PC-3 (cell line): ENCODE measurements around the gene AGBL1. TPM values are rescaled to one million over a fixed set of nuclear protein-coding genes. Genes with fewer than 3 reads are reported as not detected.

Experiments used
- ATAC-seq: fragments of 200-7000 bp; cut with Tn5 transposase; 2 replicates; pipeline ENCODE4 v1.9.1; 2020; ENCODE audit warnings: mild to moderate bottlenecking, moderate library complexity
- BruUV-seq: library from RNA; stranded (reverse); fragments of 400-500 nt; replicated peaks from 2 replicates; lab custom pipeline; 2021; lab: Mats Ljungman, UMichigan
- CTCF ChIA-PET: fragments of 300-600 bp; sonication (Branson Sonifier 250); formaldehyde crosslinking; loops from one replicate; lab custom pipeline; 2022; ENCODE audit warnings: antibody characterized with exemption; lab: Charles Lee
- POLR2A ChIA-PET: fragments of 300-600 bp; sonication (Branson Sonifier 250); formaldehyde crosslinking; loops from one replicate; lab custom pipeline; 2022; ENCODE audit warnings: antibody characterized with exemption; ENCODE audit not compliant: unreplicated experiment; lab: Charles Lee
- DNase-seq: peaks from one replicate; pipeline ENCODE4 v3.0.0-alpha.2; 2015
- H2AFZ ChIP-seq: fragments of 300-600 bp; sonication (generic); 2 replicates; pipeline ENCODE4 v1.6.0; 2016; ENCODE audit warnings: antibody characterized with exemption, low read length
- H3F3A ChIP-seq: fragments of 300-600 bp; sonication (generic); one replicate; pipeline ENCODE4 v1.6.0; 2017; ENCODE audit warnings: antibody characterized with exemption, low read length, control low read depth, mild to moderate bottlenecking; ENCODE audit not compliant: unreplicated experiment
- H3K27ac ChIP-seq: fragments of 300-600 bp; sonication (generic); 2 replicates; pipeline ENCODE4 v1.5.1; 2016; ENCODE audit warnings: mild to moderate bottlenecking, low read length
- H3K27me3 ChIP-seq: fragments of 300-600 bp; sonication (generic); 2 replicates; pipeline ENCODE4 v1.6.1; 2016; ENCODE audit warnings: low read length, mixed read lengths
- H3K36me3 ChIP-seq: fragments of 300-600 bp; sonication (generic); 2 replicates; pipeline ENCODE4 v1.6.1; 2016; ENCODE audit warnings: low read depth, mixed run types, low read length, mixed read lengths
- H3K4me1 ChIP-seq: fragments of 300-600 bp; sonication (generic); 2 replicates; pipeline ENCODE4 v1.5.1; 2016; ENCODE audit warnings: low read length; ENCODE audit not compliant: insufficient read depth
- H3K4me2 ChIP-seq: fragments of 300-600 bp; sonication (generic); 2 replicates; pipeline ENCODE4 v1.6.0; 2016; ENCODE audit warnings: low read length
- H3K4me3 ChIP-seq: fragments of 300-600 bp; sonication (generic); 2 replicates; pipeline ENCODE4 v1.5.1; 2016; ENCODE audit warnings: mild to moderate bottlenecking, low read length, mixed read lengths
- H3K79me2 ChIP-seq: fragments of 300-600 bp; sonication (generic); 2 replicates; pipeline ENCODE4 v1.6.1; 2017; ENCODE audit warnings: low read length, mixed read lengths
- H3K9ac ChIP-seq: fragments of 300-600 bp; sonication (generic); 2 replicates; pipeline ENCODE4 v1.6.0; 2016; ENCODE audit warnings: mild to moderate bottlenecking, low read length
- H3K9me2 ChIP-seq: fragments of 300-600 bp; sonication (generic); replicated peaks from 2 replicates; pipeline ENCODE4 v1.6.1; 2016; ENCODE audit warnings: mixed run types, low read length, mixed read lengths
- H3K9me3 ChIP-seq: fragments of 300-600 bp; sonication (generic); 2 replicates; pipeline ENCODE4 v1.6.1; 2016; ENCODE audit warnings: low read length, mixed read lengths
- H4K20me1 ChIP-seq: fragments of 300-600 bp; sonication (generic); 2 replicates; pipeline ENCODE4 v1.6.1; 2016; ENCODE audit warnings: low read length, mixed read lengths
- CTCF ChIP-seq: fragments of 300-600 bp; sonication (generic); conservative IDR thresholded peaks from 2 replicates; pipeline ENCODE4 v1.5.1; 2017; ENCODE audit warnings: antibody characterized with exemption, low read depth, mild to moderate bottlenecking, low read length
- EZH2 ChIP-seq: fragments of 300-600 bp; sonication (generic); IDR thresholded peaks from one replicate; pipeline ENCODE4 v1.6.1; 2017; ENCODE audit warnings: antibody characterized with exemption, mild to moderate bottlenecking, low read length; ENCODE audit not compliant: unreplicated experiment
- EZH2phosphoT487 ChIP-seq: fragments of 300-600 bp; sonication (generic); IDR thresholded peaks from 2 replicates; pipeline ENCODE4 v1.6.1; 2018; ENCODE audit warnings: mild to moderate bottlenecking, antibody characterized with exemption, low read length, borderline replicate concordance
- intact Hi-C: fragments of 100-400 bp; cut with micrococcal nuclease; formaldehyde crosslinking; loops from 2 replicates; pipeline ENCODE4 v1.9.0; 2023
- total RNA-seq: library from RNA; depleted of rRNA; stranded (reverse); fragments of >200 nt; gene quantifications from 2 replicates; pipeline ENCODE4 v1.2.3, GENCODE V29; 2014

Gene AGBL1
- total RNA-seq, 1 experiment from 2014 or later, result not detected

- Histone ChIP-seq H3K79me2 (no peaks in the 10 kb centered on the region), H3K36me3 (no peaks in the 10 kb centered on the region), H3K4me2 (no peak overlapping the region), H3K9ac (no peak overlapping the region), H3F3A (no peaks in the 10 kb centered on the region), H3K4me1 (0 out of 2 replicates have a peak, but pooled peaks cover 7% of the 10 kb centered on the region), H3K27ac (no peak overlapping the region), H4K20me1 (no peaks in the 10 kb centered on the region), H3K27me3 (no peaks in the 10 kb centered on the region), H2AFZ (no peak overlapping the region), H3K9me3 (no peaks in the 10 kb centered on the region), H3K4me3 (no peak overlapping the region), H3K9me2 (no peaks in the 10 kb centered on the region)
- ATAC-seq, result no peak
- DNase-seq, result no peak
- CTCF ChIA-PET, result no interaction called here
- POLR2A ChIA-PET, result no interaction called here
- intact Hi-C loops, result no loop called here
- TF ChIP-seq EZH2, result no peak
- TF ChIP-seq CTCF, result no peak
- BruUV-seq, result no TSS peak
Measured at GRCh38 chr15:86608461-86609205, 529.0 kb downstream of the AGBL1 start.

GRCh38 chr15:86609275-86609674 is 529.6 kb downstream of the AGBL1 start:
- Histone ChIP-seq H3K4me3 (no peak overlapping the region), H4K20me1 (no peaks in the 10 kb centered on the region), H3K79me2 (no peaks in the 10 kb centered on the region), H3K4me2 (no peak overlapping the region), H3K9me3 (no peaks in the 10 kb centered on the region), H3K36me3 (no peaks in the 10 kb centered on the region), H2AFZ (no peak overlapping the region), H3K9me2 (no peaks in the 10 kb centered on the region), H3K4me1 (0 out of 2 replicates have a peak, but pooled peaks cover 7% of the 10 kb centered on the region), H3F3A (no peaks in the 10 kb centered on the region), H3K27me3 (no peaks in the 10 kb centered on the region), H3K9ac (no peak overlapping the region), H3K27ac (no peak overlapping the region)
- no TSS peak for BruUV-seq
- DNase-seq, result no peak
- no peak for ATAC-seq
- TF ChIP-seq CTCF (no peak), EZH2 (no peak), EZH2phosphoT487 (no peak)
- CTCF ChIA-PET, result no interaction called here
- POLR2A ChIA-PET, result no interaction called here
- intact Hi-C loops, result no loop called here

- H3K27me3 ChIP-seq, result no peaks in the 10 kb centered on the region
- no peak overlapping the region for H3K9ac ChIP-seq
- no peaks in the 10 kb centered on the region for H3F3A ChIP-seq
- H3K36me3 ChIP-seq, result no peaks in the 10 kb centered on the region
- no peaks in the 10 kb centered on the region for H4K20me1 ChIP-seq
- no peaks in the 10 kb centered on the region for H3K9me3 ChIP-seq
- no peak overlapping the region for H2AFZ ChIP-seq
- no peaks in the 10 kb centered on the region for H3K9me2 ChIP-seq
- TF ChIP-seq EZH2, result no peak
- no peak for TF ChIP-seq CTCF
- no peak for TF ChIP-seq EZH2phosphoT487
- intact Hi-C loops, result no loop called here
- H3K4me3 ChIP-seq, result no peak overlapping the region
- ChIA-PET POLR2A (no interaction called here), CTCF (no interaction called here)
- DNase-seq (no peak), ATAC-seq (no peak)
- H3K79me2 ChIP-seq, result no peaks in the 10 kb centered on the region
- no TSS peak for BruUV-seq
- H3K4me1 ChIP-seq, result 0 out of 2 replicates have a peak, but pooled peaks cover 7% of the 10 kb centered on the region
- no peak overlapping the region for H3K4me2 ChIP-seq
- no peak overlapping the region for H3K27ac ChIP-seq
Measured at GRCh38 chr15:86610038-86610437, 530.4 kb downstream of the AGBL1 start.
